IMR-90 (cell line): ENCODE results near the gene CUL7. TPM values are rescaled to one million over a fixed set of nuclear protein-coding genes. Genes with fewer than 3 reads are reported as not detected.

ENCODE experiments used
- ATAC-seq: fragments of 200-7000 bp; cut with Tn5 transposase; 2 replicates; pipeline ENCODE4 v1.9.1; 2020; ENCODE audit warnings: low read depth, mild to moderate bottlenecking, moderate library complexity
- BruUV-seq: library from RNA; stranded (reverse); fragments of 400-500 nt; replicated peaks from 2 replicates; lab custom pipeline; 2021; lab: Mats Ljungman, UMichigan
- CTCF ChIA-PET: fragments of 300-600 bp; formaldehyde crosslinking; extraction: SDS; loops from one replicate; lab custom pipeline; 2021; ENCODE audit warnings: antibody characterized with exemption; lab: Yijun Ruan, JAX
- POLR2A ChIA-PET: fragments of 300-600 bp; sonication (Branson Sonifier 250); formaldehyde crosslinking; loops from one replicate; lab custom pipeline; 2022; ENCODE audit warnings: antibody characterized with exemption; ENCODE audit not compliant: unreplicated experiment; lab: Charles Lee
- DNase-seq: peaks from one replicate; pipeline ENCODE4 v3.0.0; 2013
- H2AFZ ChIP-seq: replicated peaks from 2 replicates; pipeline ENCODE3; 2013; ENCODE audit warnings: low read length, mild to moderate bottlenecking; ENCODE audit not compliant: poor library complexity
- H2AK5ac ChIP-seq: 2 replicates; pipeline ENCODE4 v1.6.1; 2013; ENCODE audit warnings: low read depth, low read length, inconsistent platforms
- H2AK9ac ChIP-seq: replicated peaks from 2 replicates; pipeline ENCODE3; 2013; ENCODE audit warnings: mild to moderate bottlenecking, low read depth, low read length, moderate library complexity; ENCODE audit not compliant: poor library complexity
- H2BK120ac ChIP-seq: 2 replicates; pipeline ENCODE4 v1.6.1; 2013; ENCODE audit warnings: low read depth, low read length, inconsistent platforms
- H2BK15ac ChIP-seq: 3 replicates; pipeline ENCODE4 v1.6.1; 2013; ENCODE audit warnings: low read depth, low read length, inconsistent platforms
- H2BK20ac ChIP-seq: 2 replicates; pipeline ENCODE4 v1.6.1; 2013; ENCODE audit warnings: low read depth, mild to moderate bottlenecking, inconsistent platforms, low read length, moderate library complexity
- H2BK5ac ChIP-seq: 2 replicates; pipeline ENCODE4 v1.6.1; 2013; ENCODE audit warnings: mild to moderate bottlenecking, low read depth, low read length, inconsistent platforms; ENCODE audit not compliant: poor library complexity, severe bottlenecking
- H3K14ac ChIP-seq: replicated peaks from 2 replicates; pipeline ENCODE4 v1.6.1; 2013; ENCODE audit warnings: low read depth, low read length, inconsistent platforms
- H3K18ac ChIP-seq: 2 replicates; pipeline ENCODE4 v1.6.1; 2013; ENCODE audit warnings: low read depth, low read length, control low read depth
- H3K23ac ChIP-seq: 2 replicates; pipeline ENCODE4 v1.6.1; 2013; ENCODE audit warnings: low read depth, low read length, inconsistent platforms
- H3K27ac ChIP-seq: 2 replicates; pipeline ENCODE4 v1.5.1; 2013; ENCODE audit warnings: mild to moderate bottlenecking, control low read depth, low read length; ENCODE audit not compliant: insufficient read depth
- H3K27me3 ChIP-seq: 2 replicates; pipeline ENCODE4 v1.6.1; 2013; ENCODE audit warnings: low read length; ENCODE audit not compliant: control insufficient read depth, insufficient read depth
- H3K36me3 ChIP-seq: 2 replicates; pipeline ENCODE4 v1.6.1; 2013; ENCODE audit warnings: low read length, mixed read lengths; ENCODE audit not compliant: control insufficient read depth, insufficient read depth
- H3K4ac ChIP-seq: 2 replicates; pipeline ENCODE4 v1.6.1; 2013; ENCODE audit warnings: low read depth, low read length, inconsistent platforms
- H3K4me1 ChIP-seq: 2 replicates; pipeline ENCODE4 v1.6.1; 2013; ENCODE audit warnings: low read length, mixed read lengths; ENCODE audit not compliant: control insufficient read depth, insufficient read depth
- H3K4me2 ChIP-seq: 2 replicates; pipeline ENCODE4 v1.6.1; 2013; ENCODE audit warnings: low read depth, mild to moderate bottlenecking, control low read depth, low read length, moderate library complexity
- H3K4me3 ChIP-seq: 2 replicates; pipeline ENCODE4 v1.5.1; 2013; ENCODE audit warnings: low read depth, mild to moderate bottlenecking, control low read depth, low read length, moderate library complexity; ENCODE audit not compliant: insufficient read depth
- H3K56ac ChIP-seq: 2 replicates; pipeline ENCODE4 v1.6.1; 2013; ENCODE audit warnings: low read length, inconsistent platforms; ENCODE audit not compliant: insufficient read depth; ENCODE audit errors: extremely low read depth
- H3K79me1 ChIP-seq, 2 experiments: 2 replicates each; pipeline ENCODE4 v1.6.1; 2013; ENCODE audit warnings: low read length in 2 of 2, inconsistent platforms in 1 of 2, low read depth in 1 of 2
- H3K9ac ChIP-seq: 2 replicates; pipeline ENCODE4 v1.6.1; 2013; ENCODE audit warnings: low read depth, low read length, control low read depth
- H3K9me1 ChIP-seq: 2 replicates; pipeline ENCODE4 v1.6.1; 2013; ENCODE audit warnings: low read length, inconsistent platforms; ENCODE audit not compliant: insufficient read depth
- H3K9me3 ChIP-seq: 2 replicates; pipeline ENCODE4 v1.6.1; 2013; ENCODE audit warnings: low read length; ENCODE audit not compliant: control insufficient read depth, insufficient read depth
- H4K20me1 ChIP-seq: 2 replicates; pipeline ENCODE4 v1.6.1; 2013; ENCODE audit warnings: low read length, inconsistent platforms; ENCODE audit not compliant: insufficient read depth
- H4K5ac ChIP-seq: 2 replicates; pipeline ENCODE4 v1.6.1; 2013; ENCODE audit warnings: mild to moderate bottlenecking, low read depth, low read length, control low read depth
- H4K8ac ChIP-seq, 2 experiments: 2 replicates each; pipeline ENCODE4 v1.6.1; 2013; ENCODE audit warnings: low read depth in 2 of 2, low read length in 2 of 2, control low read depth in 1 of 2, inconsistent platforms in 1 of 2
- H4K91ac ChIP-seq: 2 replicates; pipeline ENCODE4 v1.6.1; 2013; ENCODE audit warnings: low read depth, low read length, inconsistent platforms; ENCODE audit not compliant: insufficient read depth
- CHD1 ChIP-seq: IDR thresholded peaks from 2 replicates; pipeline ENCODE4 v1.6.1; 2012; ENCODE audit warnings: low read depth, low read length, improper control_type of control experiment
- ELK1 ChIP-seq: fragments of 150-350 bp; IDR thresholded peaks from 2 replicates; pipeline ENCODE4 v1.6.1; 2016; ENCODE audit warnings: low read depth, mild to moderate bottlenecking, low read length, moderate library complexity, borderline replicate concordance
- FOS ChIP-seq: fragments of 150-350 bp; IDR thresholded peaks from 2 replicates; pipeline ENCODE4 v1.6.1; 2016; ENCODE audit warnings: low read depth, low read length
- MAFK ChIP-seq: IDR thresholded peaks from 2 replicates; pipeline ENCODE4 v1.6.1; 2012; ENCODE audit warnings: low read depth, low read length, improper control_type of control experiment
- MXI1 ChIP-seq: IDR thresholded peaks from 2 replicates; pipeline ENCODE4 v1.6.1; 2012; ENCODE audit warnings: low read depth, mild to moderate bottlenecking, low read length, moderate library complexity, borderline replicate concordance
- NFE2L2 ChIP-seq: fragments of 150-350 bp; IDR thresholded peaks from 2 replicates; pipeline ENCODE4 v1.6.1; 2016; ENCODE audit warnings: low read depth, mild to moderate bottlenecking, low read length
- RAD21 ChIP-seq: IDR thresholded peaks from 2 replicates; pipeline ENCODE4 v1.6.1; 2012; ENCODE audit warnings: low read length, improper control_type of control experiment
- RCOR1 ChIP-seq: IDR thresholded peaks from 2 replicates; pipeline ENCODE4 v1.6.1; 2012; ENCODE audit warnings: mild to moderate bottlenecking, low read length, improper control_type of control experiment; ENCODE audit not compliant: insufficient replicate concordance
- SMC3 ChIP-seq: fragments of 150-350 bp; IDR thresholded peaks from 2 replicates; pipeline ENCODE4 v1.6.1; 2016; ENCODE audit warnings: low read depth, mild to moderate bottlenecking, antibody characterized with exemption, low read length, moderate library complexity
- USF2 ChIP-seq: fragments of 150-350 bp; IDR thresholded peaks from 2 replicates; pipeline ENCODE4 v1.6.1; 2017; ENCODE audit warnings: mild to moderate bottlenecking, antibody characterized with exemption, low read length, low read depth
- WGBS, 2 experiments: methylation state at CpG; one replicate each; pipeline versions ENCODE4 v1.1.5 to v1.1.7; 2013; ENCODE audit warnings: missing lambda C conversion rate in 2 of 2; ENCODE audit not compliant: insufficient read length in 1 of 2; ENCODE audit errors: extremely low coverage in 2 of 2; 5-methylcytosine and 5-hydroxymethylcytosine counted together
- dilution Hi-C: fragments of 300-500 bp; cut with HindIII; formaldehyde crosslinking; loops from one replicate; pipeline ENCODE4 v1.14.3; 2018; ENCODE audit warnings: low sequenced_read_pairs; ENCODE audit not compliant: unreplicated experiment
- in situ Hi-C: fragments of 300-500 bp; cut with MboI; formaldehyde crosslinking; loops from 3 replicates; pipeline ENCODE4 v1.14.3; 2019; ENCODE audit warnings: low sequenced_read_pairs, inconsistent platforms, mixed read lengths
- intact Hi-C: fragments of 100-400 bp; cut with micrococcal nuclease; formaldehyde crosslinking; loops from 2 replicates; pipeline ENCODE4 v1.10.0; 2022
- polyA plus RNA-seq, 3 experiments: library from polyadenylated mRNA; depleted of rRNA; stranded (reverse); fragments of >200 nt; gene quantifications; 2 replicates each; pipeline ENCODE4 v1.2.3, GENCODE V29; 2012; ENCODE audit warnings: low replicate concordance in 1 of 3
- total RNA-seq: library from RNA; depleted of rRNA; stranded (reverse); fragments of >200 nt; gene quantifications from 2 replicates; pipeline ENCODE4 v1.2.3, GENCODE V29; 2012

The CUL7 gene
- total and polyA plus RNA-seq, 2 of the 4 experiments (the other 2 are of a cell fraction): 38.0 to 39.3 TPM

DNA sequence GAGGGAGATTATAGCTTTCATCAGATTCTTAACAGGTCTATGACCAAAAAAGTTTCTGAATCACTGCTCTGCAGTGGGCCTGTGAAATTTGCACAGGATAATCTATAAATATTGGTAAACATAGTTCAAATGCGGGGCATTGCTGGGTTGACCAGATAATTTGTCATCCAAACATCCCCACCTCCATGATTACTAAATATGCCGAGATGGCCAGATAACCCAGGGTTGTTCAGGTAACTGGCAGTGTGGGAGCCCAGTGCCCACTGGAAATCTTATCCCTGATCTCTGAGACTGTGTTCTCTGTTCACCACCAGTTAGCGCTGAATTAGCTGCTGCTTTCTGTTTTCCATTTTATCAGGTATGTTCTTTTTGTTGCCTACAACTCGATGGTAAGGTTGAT, 43.9 kb upstream of the CUL7 start:
- H3K23ac ChIP-seq: peak overlapping the region; percentile 48; the same call in 1 of the 2 replicates
- no peaks in the 10 kb centered on the region for H3K9me3 ChIP-seq
- BruUV-seq: no TSS peak
- H3K4me2 ChIP-seq: no peak overlapping the region
- no peak overlapping the region for H3K18ac ChIP-seq
- no peak for ATAC-seq
- H4K91ac ChIP-seq: no peak overlapping the region
- intact Hi-C loops: no loop called here
- H4K20me1 ChIP-seq: peaks cover 50% of the 10 kb centered on the region
- H2BK15ac ChIP-seq: peak overlapping the region; percentile 53; the same call in 1 of the 3 replicates
- no peak overlapping the region for H3K9ac ChIP-seq
- peak overlapping the region; percentile 43; the same call in 1 of the 2 replicates for H2BK20ac ChIP-seq
- in situ Hi-C loops: no loop called here
- H3K79me1 ChIP-seq: peaks cover 34 to 77% of the 10 kb centered on the region in 2 experiments
- peaks cover 21% of the 10 kb centered on the region for H3K9me1 ChIP-seq
- ChIA-PET CTCF (no interaction called here), POLR2A (interaction anchor here (0.7 kb wide), 1 partner anchor 27 kb away, joined by 3 read pairs; no protein-coding TSS in a partner anchor)
- H3K27ac ChIP-seq: peak overlapping the region; percentile 22; the same call in 1 of the 2 replicates
- no peaks in the 10 kb centered on the region for H3K36me3 ChIP-seq
- no peak overlapping the region for H3K56ac ChIP-seq
- H3K4ac ChIP-seq: peak overlapping the region; percentile 24; the same call in 1 of the 2 replicates
- H3K4me1 ChIP-seq: peaks cover 23% of the 10 kb centered on the region
- WGBS, 2 experiments: 100% methylated on average over 1 of the region's 4 CpGs; no CpG with 5 or more reads in 1 of the 2 experiments
- no peaks in the 10 kb centered on the region for H3K27me3 ChIP-seq
- H2BK120ac ChIP-seq: no peak overlapping the region
- H4K8ac ChIP-seq: 0 out of 4 replicates have a peak overlapping the region, but pooled peaks of 1 of the 2 experiments have one; percentile 39
- no peak for DNase-seq
- TF ChIP-seq MAFK (no peak), FOS (no peak), ELK1 (no peak), MXI1 (no peak), CHD1 (no peak), RCOR1 (no peak), SMC3 (no peak), RAD21 (no peak), NFE2L2 (no peak), USF2 (no peak)
- H2BK5ac ChIP-seq: peak overlapping the region; percentile 46
- no peak overlapping the region for H3K4me3 ChIP-seq
- dilution Hi-C loops: no loop called here
- no peak overlapping the region for H2AK9ac ChIP-seq
- no peak overlapping the region for H4K5ac ChIP-seq
- no peak overlapping the region for H2AFZ ChIP-seq
- peak overlapping the region; percentile 74; the same call in 1 of the 2 replicates for H2AK5ac ChIP-seq
- H3K14ac ChIP-seq: peak overlapping the region; percentile 61
